ENCODE results near the gene SHC3. TPM values are rescaled to one million over a fixed set of nuclear protein-coding genes. Genes with fewer than 3 reads are reported as not detected.

SHC3 gene
- total RNA-seq, 3 donors from 2014 or later (not counting 1 experiment from before 2014, with no cell fraction given), result 0.02 to 0.09 (median 0.08) TPM

DNA sequence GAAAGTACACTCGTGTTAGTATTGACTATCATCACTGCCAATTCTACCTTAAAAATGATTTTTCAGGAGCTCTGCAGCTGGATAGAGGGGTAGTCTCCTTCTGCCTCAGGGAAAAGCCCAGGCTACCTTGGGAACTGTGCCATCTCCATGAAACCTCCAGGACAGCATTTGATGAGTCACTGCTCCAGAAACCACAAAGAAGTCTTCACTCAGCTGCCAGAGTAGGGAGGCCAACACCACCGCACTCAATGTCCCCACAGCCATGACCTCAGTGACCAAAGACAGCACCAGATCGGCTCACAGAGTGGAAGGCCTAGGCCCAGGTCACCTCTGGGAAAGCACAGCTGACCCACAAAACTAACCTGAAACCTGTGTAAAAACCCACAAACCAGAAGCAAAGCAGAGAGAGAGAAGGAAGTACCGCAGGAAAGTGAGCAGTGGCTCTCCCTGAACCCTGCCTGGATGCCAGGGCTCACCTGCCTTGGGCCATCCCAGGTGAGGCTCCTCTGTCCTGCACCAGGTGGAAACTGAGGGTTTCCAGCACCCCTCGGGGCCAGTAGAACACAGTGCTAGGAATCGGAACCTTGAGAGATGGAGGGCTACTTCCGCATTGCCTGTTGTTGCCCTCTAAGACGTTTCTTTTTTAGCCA, 157.3 kb downstream of the SHC3 start:
- Mint-ChIP-seq H3K36me3 (no peaks in the 10 kb centered on the region), H3K27ac (no peak overlapping the region), H3K4me3 (no peak overlapping the region), H3K9me3 (no peaks in the 10 kb centered on the region), H3K27me3 (ENCODE audit: low read depth in 2 of 2) (peaks cover 2 to 8% of the 10 kb centered on the region in 2 donors), H3K4me1 (peaks cover 0 to 4% of the 10 kb centered on the region in 2 donors)
- DNase-seq, result no peak
- no peaks in the 10 kb centered on the region for H3K4me1 ChIP-seq (ENCODE audit: control insufficient read depth, insufficient read depth, low read length)
- no peak overlapping the region for H3K4me3 ChIP-seq (ENCODE audit: low read length)
- WGBS (ENCODE audit: insufficient coverage), result 60% methylated on average over 8 of the region's 8 CpGs
- ATAC-seq, result peak in 1 of 3 donors; percentile 37
- no peaks in the 10 kb centered on the region for H3K36me3 ChIP-seq (ENCODE audit: control insufficient read depth, insufficient read depth, low read length)
- H3K9me3 ChIP-seq (ENCODE audit: control insufficient read depth, insufficient read depth, low read length), result no peaks in the 10 kb centered on the region
- H3K27me3 ChIP-seq (ENCODE audit: control insufficient read depth, insufficient read depth, low read length), result no peaks in the 10 kb centered on the region
- intact Hi-C loops (cut with micrococcal nuclease), result no loop called here
- TF ChIP-seq, protein P1, sequence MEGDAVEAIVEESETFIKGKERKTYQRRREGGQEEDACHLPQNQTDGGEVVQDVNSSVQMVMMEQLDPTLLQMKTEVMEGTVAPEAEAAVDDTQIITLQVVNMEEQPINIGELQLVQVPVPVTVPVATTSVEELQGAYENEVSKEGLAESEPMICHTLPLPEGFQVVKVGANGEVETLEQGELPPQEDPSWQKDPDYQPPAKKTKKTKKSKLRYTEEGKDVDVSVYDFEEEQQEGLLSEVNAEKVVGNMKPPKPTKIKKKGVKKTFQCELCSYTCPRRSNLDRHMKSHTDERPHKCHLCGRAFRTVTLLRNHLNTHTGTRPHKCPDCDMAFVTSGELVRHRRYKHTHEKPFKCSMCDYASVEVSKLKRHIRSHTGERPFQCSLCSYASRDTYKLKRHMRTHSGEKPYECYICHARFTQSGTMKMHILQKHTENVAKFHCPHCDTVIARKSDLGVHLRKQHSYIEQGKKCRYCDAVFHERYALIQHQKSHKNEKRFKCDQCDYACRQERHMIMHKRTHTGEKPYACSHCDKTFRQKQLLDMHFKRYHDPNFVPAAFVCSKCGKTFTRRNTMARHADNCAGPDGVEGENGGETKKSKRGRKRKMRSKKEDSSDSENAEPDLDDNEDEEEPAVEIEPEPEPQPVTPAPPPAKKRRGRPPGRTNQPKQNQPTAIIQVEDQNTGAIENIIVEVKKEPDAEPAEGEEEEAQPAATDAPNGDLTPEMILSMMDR (IDR thresholded peaks at IDR 0.05), result no peak
- no peak overlapping the region for H3K27ac ChIP-seq (ENCODE audit: low read length)

DNA sequence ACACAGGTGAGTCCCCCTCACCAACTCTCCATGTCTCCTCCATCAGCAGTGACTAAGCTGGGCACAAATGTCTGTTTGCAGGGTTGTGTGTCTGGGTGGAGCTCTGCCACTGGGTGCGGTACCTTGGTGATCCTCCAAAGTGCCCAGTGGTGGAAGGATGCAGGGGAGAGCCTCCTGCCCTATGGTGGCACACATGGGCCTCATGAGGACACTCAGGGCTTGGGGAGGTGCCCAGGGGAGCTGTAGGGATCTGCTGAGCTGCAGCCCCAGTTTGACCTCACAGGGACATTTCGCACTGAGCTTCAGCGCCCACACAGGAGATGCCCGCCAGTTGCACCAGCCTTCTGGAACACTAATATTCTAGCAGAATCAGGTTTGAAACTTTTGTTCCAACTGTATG, 157.9 kb downstream of the SHC3 start:
- Mint-ChIP-seq H3K4me3 (no peak overlapping the region), H3K4me1 (peaks cover 0 to 4% of the 10 kb centered on the region in 2 donors), H3K36me3 (no peaks in the 10 kb centered on the region), H3K27ac (no peak overlapping the region), H3K9me3 (no peaks in the 10 kb centered on the region), H3K27me3 (ENCODE audit: low read depth in 2 of 2) (peaks cover 2 to 10% of the 10 kb centered on the region in 2 donors)
- no peak overlapping the region for H3K4me3 ChIP-seq (ENCODE audit: low read length)
- TF ChIP-seq, protein P1 (IDR thresholded peaks at IDR 0.05), result no peak
- no peaks in the 10 kb centered on the region for H3K9me3 ChIP-seq (ENCODE audit: control insufficient read depth, insufficient read depth, low read length)
- ATAC-seq (peak in 1 of 3 donors; percentile 7), DNase-seq (no peak)
- H3K27me3 ChIP-seq (ENCODE audit: control insufficient read depth, insufficient read depth, low read length), result no peaks in the 10 kb centered on the region
- WGBS (ENCODE audit: insufficient coverage), result 87% methylated on average over 4 of the region's 4 CpGs
- no peaks in the 10 kb centered on the region for H3K4me1 ChIP-seq (ENCODE audit: control insufficient read depth, insufficient read depth, low read length)
- H3K27ac ChIP-seq (ENCODE audit: low read length), result no peak overlapping the region
- intact Hi-C loops (cut with micrococcal nuclease), result no loop called here
- no peaks in the 10 kb centered on the region for H3K36me3 ChIP-seq (ENCODE audit: control insufficient read depth, insufficient read depth, low read length)

DNA sequence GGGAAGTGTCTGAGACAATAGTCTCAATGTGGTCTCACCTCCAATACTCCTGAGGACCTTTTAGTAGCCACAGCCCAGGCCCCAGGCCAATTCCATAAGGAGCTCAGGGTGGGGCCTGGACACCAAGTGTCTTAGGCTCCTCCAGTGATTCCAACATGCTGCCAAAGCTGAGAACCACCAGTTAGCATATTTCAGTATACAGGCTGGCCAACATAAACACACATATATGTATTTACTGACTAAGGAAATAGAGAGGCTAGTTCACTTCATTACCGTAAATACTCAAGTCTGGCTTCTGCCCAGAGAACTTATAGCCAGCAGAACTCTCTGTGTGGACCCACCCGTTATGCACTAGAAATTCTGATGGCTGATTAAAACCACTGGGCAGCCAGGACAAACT, 163.3 kb downstream of the SHC3 start:
- Mint-ChIP-seq H3K4me3 (no peak overlapping the region), H3K36me3 (no peaks in the 10 kb centered on the region), H3K9me3 (no peaks in the 10 kb centered on the region), H3K27me3 (ENCODE audit: low read depth in 2 of 2) (peaks cover 3 to 8% of the 10 kb centered on the region in 2 donors), H3K4me1 (peaks cover 0 to 4% of the 10 kb centered on the region in 2 donors), H3K27ac (no peak overlapping the region)
- TF ChIP-seq, protein P1 (IDR thresholded peaks at IDR 0.05), result no peak
- WGBS (ENCODE audit: insufficient coverage), result 95% methylated on average over 2 of the region's 2 CpGs
- ATAC-seq (no peak), DNase-seq (no peak)
- intact Hi-C loops (cut with micrococcal nuclease), result no loop called here
- H3K27ac ChIP-seq (ENCODE audit: low read length), result no peak overlapping the region
- no peaks in the 10 kb centered on the region for H3K36me3 ChIP-seq (ENCODE audit: control insufficient read depth, insufficient read depth, low read length)
- H3K27me3 ChIP-seq (ENCODE audit: control insufficient read depth, insufficient read depth, low read length), result peaks cover 3% of the 10 kb centered on the region
- H3K4me1 ChIP-seq (ENCODE audit: control insufficient read depth, insufficient read depth, low read length), result no peaks in the 10 kb centered on the region
- no peak overlapping the region for H3K4me3 ChIP-seq (ENCODE audit: low read length)
- H3K9me3 ChIP-seq (ENCODE audit: control insufficient read depth, insufficient read depth, low read length), result no peaks in the 10 kb centered on the region

DNA sequence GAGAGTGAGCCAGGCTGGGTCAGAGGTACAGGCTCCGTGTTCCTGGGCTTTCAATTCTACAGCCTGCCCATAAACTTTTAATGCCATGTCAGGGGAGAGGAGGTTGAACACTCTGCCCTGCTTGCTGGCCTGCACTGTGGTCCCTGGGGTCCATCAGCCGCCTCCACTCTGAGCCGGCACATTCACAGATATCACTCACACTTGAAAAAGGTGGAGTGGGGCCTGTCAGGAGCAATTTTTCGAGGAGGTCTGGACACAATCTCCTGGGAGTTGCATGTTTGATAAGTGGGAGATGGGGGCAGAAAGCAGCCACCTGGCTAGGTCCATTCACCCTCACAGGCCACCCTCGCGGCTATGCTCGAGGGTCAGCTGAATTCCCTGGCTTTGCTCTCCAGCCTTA, 164.5 kb downstream of the SHC3 start:
- Histone ChIP-seq H3K27me3 (ENCODE audit: control insufficient read depth, insufficient read depth, low read length) (peaks cover 3% of the 10 kb centered on the region), H3K9me3 (ENCODE audit: control insufficient read depth, insufficient read depth, low read length) (no peaks in the 10 kb centered on the region), H3K36me3 (ENCODE audit: control insufficient read depth, insufficient read depth, low read length) (no peaks in the 10 kb centered on the region), H3K4me1 (ENCODE audit: control insufficient read depth, insufficient read depth, low read length) (no peaks in the 10 kb centered on the region), H3K27ac (ENCODE audit: low read length) (no peak overlapping the region), H3K4me3 (ENCODE audit: low read length) (no peak overlapping the region)
- Mint-ChIP-seq H3K27ac (no peak overlapping the region), H3K4me3 (no peak overlapping the region), H3K9me3 (no peaks in the 10 kb centered on the region), H3K27me3 (ENCODE audit: low read depth in 2 of 2) (peaks cover 3 to 8% of the 10 kb centered on the region in 2 donors), H3K36me3 (no peaks in the 10 kb centered on the region), H3K4me1 (no peaks in the 10 kb centered on the region)
- TF ChIP-seq, protein P1 (IDR thresholded peaks at IDR 0.05), result no peak
- intact Hi-C loops (cut with micrococcal nuclease), result no loop called here
- WGBS (ENCODE audit: insufficient coverage), result 88% methylated on average over 6 of the region's 7 CpGs
- DNase-seq (no peak), ATAC-seq (no peak)

All from natural killer cell (primary cell).